HCT116 (cell line): ENCODE data around the gene GLB1L.

Experiments
- EGR1 ChIP-seq: IDR thresholded peaks from 2 replicates; pipeline ENCODE4 v1.6.1; 2012; ENCODE audit warnings: low read depth
- POLR2A ChIP-seq: IDR thresholded peaks from 2 replicates; pipeline ENCODE4 v1.7.0; 2011; ENCODE audit warnings: borderline replicate concordance; ENCODE audit not compliant: insufficient read depth, insufficient read length; ENCODE audit errors: extremely low read depth
- POLR2AphosphoS5 ChIP-seq: IDR thresholded peaks from 2 replicates; pipeline ENCODE4 v1.6.1; 2011; ENCODE audit warnings: mild to moderate bottlenecking, low read depth, low read length, moderate library complexity
- RAD21 ChIP-seq: IDR thresholded peaks from 2 replicates; pipeline ENCODE4 v1.6.1; 2012; ENCODE audit warnings: low read depth, mild to moderate bottlenecking
- SIN3A ChIP-seq: IDR thresholded peaks from 2 replicates; pipeline ENCODE4 v1.6.1; 2012; ENCODE audit warnings: low read depth
- SP1 ChIP-seq: IDR thresholded peaks from 2 replicates; pipeline ENCODE4 v1.6.1; 2012; ENCODE audit warnings: low read depth
- TF ChIP-seq, protein P1 (sequence below), 3 experiments: fragments of 200-600 bp in 1 of 3; sonication (generic) in 1 of 3; IDR thresholded peaks in 2 of 3; conservative IDR thresholded peaks in 1 of 3; 2 replicates each; pipeline ENCODE4 v1.5.1; 2012 to 2017; ENCODE audit warnings: low read depth in 2 of 3, low read length in 2 of 3, antibody characterized with exemption in 1 of 3, borderline replicate concordance in 1 of 3, control low read depth in 1 of 3, mild to moderate bottlenecking in 1 of 3, mixed read lengths in 1 of 3, mixed run types in 1 of 3, moderate library complexity in 1 of 3; ENCODE audit not compliant: insufficient read depth in 1 of 3
- TF ChIP-seq, protein P2 (sequence below): IDR thresholded peaks from 2 replicates; pipeline ENCODE4 v1.6.1; 2012
- TF ChIP-seq, protein P3 (sequence below): IDR thresholded peaks from 2 replicates; pipeline ENCODE4 v1.6.1; 2012; ENCODE audit warnings: low read depth

DNA sequence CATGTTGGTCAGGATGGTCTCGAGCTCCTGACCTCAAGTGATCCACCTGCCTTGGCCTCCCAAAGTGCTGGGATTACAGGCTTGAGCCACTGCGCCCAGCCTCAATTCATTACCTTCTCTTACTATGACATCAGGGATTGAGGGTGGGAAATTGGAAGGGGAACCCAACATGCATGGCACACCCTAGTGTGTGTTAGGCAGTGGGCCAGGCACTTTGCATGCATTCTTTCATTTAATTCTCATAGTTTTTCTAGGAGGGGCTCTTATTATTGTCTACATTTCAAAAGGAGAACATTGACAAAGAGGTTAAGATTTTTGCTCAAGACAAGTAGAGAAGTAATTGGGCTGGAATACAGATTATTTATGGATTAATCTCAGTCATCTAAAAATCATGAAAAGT, 23.1 kb upstream of the GLB1L start:
- TF ChIP-seq, protein P1, sequence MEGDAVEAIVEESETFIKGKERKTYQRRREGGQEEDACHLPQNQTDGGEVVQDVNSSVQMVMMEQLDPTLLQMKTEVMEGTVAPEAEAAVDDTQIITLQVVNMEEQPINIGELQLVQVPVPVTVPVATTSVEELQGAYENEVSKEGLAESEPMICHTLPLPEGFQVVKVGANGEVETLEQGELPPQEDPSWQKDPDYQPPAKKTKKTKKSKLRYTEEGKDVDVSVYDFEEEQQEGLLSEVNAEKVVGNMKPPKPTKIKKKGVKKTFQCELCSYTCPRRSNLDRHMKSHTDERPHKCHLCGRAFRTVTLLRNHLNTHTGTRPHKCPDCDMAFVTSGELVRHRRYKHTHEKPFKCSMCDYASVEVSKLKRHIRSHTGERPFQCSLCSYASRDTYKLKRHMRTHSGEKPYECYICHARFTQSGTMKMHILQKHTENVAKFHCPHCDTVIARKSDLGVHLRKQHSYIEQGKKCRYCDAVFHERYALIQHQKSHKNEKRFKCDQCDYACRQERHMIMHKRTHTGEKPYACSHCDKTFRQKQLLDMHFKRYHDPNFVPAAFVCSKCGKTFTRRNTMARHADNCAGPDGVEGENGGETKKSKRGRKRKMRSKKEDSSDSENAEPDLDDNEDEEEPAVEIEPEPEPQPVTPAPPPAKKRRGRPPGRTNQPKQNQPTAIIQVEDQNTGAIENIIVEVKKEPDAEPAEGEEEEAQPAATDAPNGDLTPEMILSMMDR (IDR thresholded peaks at IDR 0.05 in 2 of 3, conservative IDR thresholded peaks at IDR 0.05 in 1 of 3; ENCODE audit: borderline replicate concordance in 1 of 3, insufficient read depth in 1 of 3, low read depth in 2 of 3, low read length in 2 of 3) = no peak
- TF ChIP-seq POLR2AphosphoS5 = no peak
- no peak for TF ChIP-seq RAD21
- TF ChIP-seq, protein P2, sequence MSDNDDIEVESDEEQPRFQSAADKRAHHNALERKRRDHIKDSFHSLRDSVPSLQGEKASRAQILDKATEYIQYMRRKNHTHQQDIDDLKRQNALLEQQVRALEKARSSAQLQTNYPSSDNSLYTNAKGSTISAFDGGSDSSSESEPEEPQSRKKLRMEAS = no peak
- no peak for TF ChIP-seq SIN3A
- no peak for TF ChIP-seq POLR2A
- no peak for TF ChIP-seq SP1
- TF ChIP-seq, protein P3, sequence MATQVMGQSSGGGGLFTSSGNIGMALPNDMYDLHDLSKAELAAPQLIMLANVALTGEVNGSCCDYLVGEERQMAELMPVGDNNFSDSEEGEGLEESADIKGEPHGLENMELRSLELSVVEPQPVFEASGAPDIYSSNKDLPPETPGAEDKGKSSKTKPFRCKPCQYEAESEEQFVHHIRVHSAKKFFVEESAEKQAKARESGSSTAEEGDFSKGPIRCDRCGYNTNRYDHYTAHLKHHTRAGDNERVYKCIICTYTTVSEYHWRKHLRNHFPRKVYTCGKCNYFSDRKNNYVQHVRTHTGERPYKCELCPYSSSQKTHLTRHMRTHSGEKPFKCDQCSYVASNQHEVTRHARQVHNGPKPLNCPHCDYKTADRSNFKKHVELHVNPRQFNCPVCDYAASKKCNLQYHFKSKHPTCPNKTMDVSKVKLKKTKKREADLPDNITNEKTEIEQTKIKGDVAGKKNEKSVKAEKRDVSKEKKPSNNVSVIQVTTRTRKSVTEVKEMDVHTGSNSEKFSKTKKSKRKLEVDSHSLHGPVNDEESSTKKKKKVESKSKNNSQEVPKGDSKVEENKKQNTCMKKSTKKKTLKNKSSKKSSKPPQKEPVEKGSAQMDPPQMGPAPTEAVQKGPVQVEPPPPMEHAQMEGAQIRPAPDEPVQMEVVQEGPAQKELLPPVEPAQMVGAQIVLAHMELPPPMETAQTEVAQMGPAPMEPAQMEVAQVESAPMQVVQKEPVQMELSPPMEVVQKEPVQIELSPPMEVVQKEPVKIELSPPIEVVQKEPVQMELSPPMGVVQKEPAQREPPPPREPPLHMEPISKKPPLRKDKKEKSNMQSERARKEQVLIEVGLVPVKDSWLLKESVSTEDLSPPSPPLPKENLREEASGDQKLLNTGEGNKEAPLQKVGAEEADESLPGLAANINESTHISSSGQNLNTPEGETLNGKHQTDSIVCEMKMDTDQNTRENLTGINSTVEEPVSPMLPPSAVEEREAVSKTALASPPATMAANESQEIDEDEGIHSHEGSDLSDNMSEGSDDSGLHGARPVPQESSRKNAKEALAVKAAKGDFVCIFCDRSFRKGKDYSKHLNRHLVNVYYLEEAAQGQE = no peak
- TF ChIP-seq EGR1 = no peak
